VCaP (cell line): Measurements from ENCODE around the gene SOWAHD.
"Not testable (repeated sequence)": the region's sequence is repeated elsewhere in the genome, so short reads cannot be mapped to it uniquely, and the experiment has no call there.

ENCODE experiments used
- H3K27ac ChIP-seq: fragments of 450-650 bp; 2 replicates; pipeline ENCODE4 v1.5.1; 2017
- TF ChIP-seq, protein P1 (sequence below): fragments of 450-650 bp; conservative IDR thresholded peaks from 2 replicates; pipeline ENCODE4 v1.5.1; 2017; ENCODE audit warnings: mild to moderate bottlenecking, moderate library complexity

SOWAHD gene

DNA sequence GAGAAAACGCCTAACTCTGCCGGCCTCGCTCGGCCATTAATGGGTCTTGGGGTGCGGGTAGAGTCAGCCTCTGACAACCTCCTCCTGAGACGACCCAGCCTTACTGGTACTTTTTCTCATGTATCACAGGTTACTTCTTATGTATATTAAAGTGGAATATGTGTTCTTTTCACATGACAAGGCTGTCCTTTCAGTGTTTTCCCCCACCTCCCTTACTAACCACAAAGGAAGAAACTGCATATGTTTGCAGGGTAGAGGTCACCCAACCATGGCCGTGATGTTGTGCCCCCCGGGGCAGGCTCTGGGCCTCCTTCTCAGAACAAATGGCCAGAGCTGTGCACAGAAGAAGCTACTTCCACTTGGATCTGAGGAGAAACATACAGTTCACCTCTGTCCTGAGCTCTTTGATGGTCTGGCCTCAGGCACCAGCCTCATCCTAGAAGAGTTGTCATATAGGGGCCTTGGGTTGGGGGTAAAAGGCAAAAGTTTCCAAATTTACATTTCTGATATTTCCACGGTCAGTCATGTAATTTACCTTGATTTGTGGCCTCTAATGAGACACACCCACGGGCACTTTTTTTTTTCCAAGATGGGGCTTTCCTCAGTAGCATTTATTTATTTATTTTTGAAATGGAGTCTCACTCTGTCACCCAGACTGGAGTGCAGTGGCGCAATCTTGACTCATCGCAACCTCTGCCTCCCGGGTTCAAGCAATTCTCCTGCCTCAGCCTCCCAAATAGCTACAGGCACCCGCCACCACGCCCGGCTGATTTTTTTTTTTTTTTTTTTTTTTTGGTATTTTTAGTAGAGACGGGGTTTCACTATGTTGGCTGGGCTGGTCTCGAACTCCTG lies 1.9 kb downstream of the SOWAHD start:
- TF ChIP-seq, protein P1, sequence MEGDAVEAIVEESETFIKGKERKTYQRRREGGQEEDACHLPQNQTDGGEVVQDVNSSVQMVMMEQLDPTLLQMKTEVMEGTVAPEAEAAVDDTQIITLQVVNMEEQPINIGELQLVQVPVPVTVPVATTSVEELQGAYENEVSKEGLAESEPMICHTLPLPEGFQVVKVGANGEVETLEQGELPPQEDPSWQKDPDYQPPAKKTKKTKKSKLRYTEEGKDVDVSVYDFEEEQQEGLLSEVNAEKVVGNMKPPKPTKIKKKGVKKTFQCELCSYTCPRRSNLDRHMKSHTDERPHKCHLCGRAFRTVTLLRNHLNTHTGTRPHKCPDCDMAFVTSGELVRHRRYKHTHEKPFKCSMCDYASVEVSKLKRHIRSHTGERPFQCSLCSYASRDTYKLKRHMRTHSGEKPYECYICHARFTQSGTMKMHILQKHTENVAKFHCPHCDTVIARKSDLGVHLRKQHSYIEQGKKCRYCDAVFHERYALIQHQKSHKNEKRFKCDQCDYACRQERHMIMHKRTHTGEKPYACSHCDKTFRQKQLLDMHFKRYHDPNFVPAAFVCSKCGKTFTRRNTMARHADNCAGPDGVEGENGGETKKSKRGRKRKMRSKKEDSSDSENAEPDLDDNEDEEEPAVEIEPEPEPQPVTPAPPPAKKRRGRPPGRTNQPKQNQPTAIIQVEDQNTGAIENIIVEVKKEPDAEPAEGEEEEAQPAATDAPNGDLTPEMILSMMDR: no peak
- H3K27ac ChIP-seq: no peak overlapping the region

DNA sequence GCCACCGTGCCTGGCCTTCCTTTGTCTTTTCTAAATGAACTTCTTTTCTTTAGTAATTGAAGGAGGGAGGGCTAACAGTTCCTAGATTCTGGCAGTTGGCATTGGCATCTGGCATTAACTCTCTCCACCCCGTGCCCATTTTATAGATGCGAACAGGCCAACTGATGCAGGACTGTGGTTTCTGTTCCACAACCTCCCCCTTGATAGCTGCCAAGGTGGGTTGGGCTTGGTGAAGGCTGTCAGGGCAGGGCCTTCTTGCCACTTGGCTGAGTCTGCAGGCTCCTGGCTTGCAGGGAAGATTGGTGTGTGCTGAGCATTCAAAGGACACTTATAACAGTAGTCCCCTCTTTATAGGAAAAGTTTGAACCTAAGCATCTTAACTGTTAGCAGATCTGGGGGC lies 4.3 kb downstream of the SOWAHD start:
- H3K27ac ChIP-seq: no peak overlapping the region
- TF ChIP-seq, protein P1: no peak

DNA sequence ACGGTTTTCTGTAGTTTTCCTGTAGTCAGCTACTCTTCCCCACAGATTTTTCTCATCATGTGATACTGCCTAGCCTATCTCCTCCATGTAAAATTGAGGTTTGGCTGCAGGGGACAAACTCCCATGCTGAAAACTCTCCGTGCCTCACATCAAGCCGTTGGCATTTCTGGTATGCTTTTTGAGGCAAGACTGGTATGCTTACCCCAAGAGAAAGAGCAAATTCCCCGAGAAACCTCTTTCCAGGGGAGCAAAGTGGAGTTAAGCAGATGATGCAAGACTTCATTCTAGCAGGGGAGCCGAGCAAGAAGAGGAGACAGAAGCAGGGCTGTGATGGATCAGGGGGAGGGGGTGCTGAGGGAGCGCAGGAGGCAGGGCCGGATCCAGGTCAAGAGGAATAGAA lies 4.8 kb downstream of the SOWAHD start:
- TF ChIP-seq, protein P1: no peak
- H3K27ac ChIP-seq: no peak overlapping the region

DNA sequence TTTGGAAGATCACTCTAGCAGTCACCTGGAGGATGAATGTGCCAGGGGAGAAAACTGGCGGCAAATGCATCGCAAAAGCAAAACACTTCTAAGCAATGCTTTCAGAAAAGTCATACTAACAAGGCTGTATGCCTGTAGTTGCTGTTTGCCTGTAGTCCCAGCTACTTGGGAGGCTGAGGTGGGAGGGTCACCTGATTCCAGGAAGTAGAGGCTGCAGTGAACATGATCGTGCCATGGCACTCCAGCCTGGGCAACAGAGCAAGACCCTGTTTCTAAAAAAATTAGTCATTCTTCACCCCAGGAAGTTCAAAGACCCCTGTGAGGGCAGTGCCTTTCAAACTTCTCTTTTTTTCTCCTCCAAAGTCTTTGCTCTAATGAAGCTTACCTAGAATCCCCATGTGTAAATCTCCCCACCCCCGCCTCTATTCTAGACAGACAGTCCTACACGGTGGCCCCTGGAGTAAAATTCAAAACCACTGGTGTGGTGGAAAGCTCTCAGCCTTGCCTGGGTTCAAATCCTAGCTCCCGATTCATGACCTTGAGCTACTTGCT lies 5.5 kb downstream of the SOWAHD start:
- H3K27ac ChIP-seq: no peak overlapping the region
- TF ChIP-seq, protein P1: no peak

DNA sequence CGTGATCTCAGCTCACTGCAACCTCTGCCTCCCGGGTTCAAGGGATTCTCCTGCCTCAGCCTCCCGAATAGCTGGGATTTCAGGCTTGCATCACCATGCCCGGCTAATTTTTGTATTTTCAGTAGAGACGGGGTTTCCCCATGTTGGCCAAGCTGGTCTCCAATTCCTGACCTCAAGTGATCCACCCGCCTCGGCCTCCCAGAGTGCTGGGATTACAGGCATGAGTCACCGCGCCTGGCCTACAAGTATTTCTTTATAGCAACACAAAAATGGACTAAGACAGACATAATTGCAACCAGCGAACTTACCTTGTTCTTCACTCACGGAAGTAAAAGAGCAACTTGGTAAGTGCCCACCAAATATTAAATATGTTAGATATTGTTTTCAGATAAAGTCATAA lies 10.0 kb downstream of the SOWAHD start:
- not testable (repeated sequence) for H3K27ac ChIP-seq

DNA sequence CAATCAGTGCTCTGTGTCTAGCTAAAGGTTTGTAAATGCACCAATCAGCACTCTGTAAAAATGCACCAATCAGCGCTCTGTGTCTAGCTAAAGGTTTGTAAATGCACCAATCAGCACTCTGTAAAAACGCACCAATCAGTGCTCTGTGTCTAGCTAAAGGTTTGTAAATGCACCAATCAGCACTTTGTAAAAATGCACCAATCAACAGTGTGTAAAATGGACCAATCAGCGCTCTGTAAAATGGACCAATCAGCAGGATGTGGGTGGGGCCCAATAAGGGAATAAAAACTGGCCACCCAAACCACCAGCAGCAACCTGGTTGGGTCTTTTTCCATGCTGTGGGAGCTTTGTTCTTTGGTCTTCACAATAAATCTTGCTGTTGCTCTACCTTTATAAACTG lies 11.0 kb downstream of the SOWAHD start:
- not testable (repeated sequence) for H3K27ac ChIP-seq

DNA sequence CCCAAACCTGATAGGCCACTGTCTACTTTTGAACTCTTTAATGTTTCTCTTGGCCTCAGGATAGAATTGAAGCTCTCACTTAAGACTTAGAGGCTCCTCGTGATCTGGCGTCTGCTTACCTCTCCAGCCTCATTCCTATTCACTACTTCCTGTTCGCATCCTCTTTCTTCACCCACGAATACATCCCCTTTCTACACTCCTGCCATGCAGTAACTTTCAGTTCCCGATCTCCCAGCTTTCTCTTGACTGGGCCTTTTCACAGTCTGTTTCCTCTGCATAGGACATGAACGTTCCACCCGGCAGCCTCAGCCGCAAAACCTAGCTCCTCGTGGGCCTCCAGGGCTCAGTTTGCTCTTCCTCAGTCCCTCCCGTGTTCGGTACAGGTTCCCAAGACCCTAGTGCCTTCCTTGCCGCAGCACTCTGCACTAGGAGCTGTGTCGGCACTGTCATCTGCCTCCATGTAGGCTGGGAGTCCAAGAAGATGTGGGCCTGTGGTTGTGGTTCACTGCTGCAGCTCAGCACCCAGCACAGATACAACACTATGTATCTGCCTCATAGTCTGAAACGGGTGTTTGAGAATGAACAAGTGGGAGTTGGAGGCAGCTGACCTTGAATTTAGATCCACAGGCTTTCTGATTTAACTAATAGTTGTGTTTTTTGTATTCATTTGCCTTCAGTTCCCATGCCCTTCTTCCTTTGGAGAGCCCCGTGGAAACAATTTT lies 17.3 kb downstream of the SOWAHD start:
- TF ChIP-seq, protein P1: no peak
- H3K27ac ChIP-seq: no peak overlapping the region

DNA sequence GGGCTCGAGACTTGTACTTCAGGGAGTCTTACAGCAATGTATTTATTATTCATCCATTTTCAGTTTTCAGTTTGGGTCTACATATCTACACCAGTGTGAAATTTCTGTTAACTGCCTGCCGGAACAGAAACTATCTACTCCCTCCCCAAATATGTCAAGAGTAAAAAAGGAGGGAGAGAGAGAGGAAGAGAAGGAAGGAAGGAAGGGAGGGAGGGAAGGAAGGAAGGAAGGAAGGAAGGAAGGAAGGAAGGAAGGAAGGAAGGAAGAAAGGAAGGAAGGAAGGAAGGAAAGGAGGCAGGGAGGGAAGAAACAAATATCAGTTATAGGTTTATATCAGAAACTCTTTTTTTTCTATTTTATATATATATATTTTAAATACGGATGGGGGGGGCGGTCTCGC lies 20.4 kb downstream of the SOWAHD start:
- TF ChIP-seq, protein P1: no peak

More for the DNA sequence above, 20.4 kb downstream of the SOWAHD start:
- no peak overlapping the region for H3K27ac ChIP-seq
